NCI-H2107 treated with DMSO at 0.1 percent for 48 hours (cell line): ENCODE measurements around the gene CHST4.
A peak's percentile ranks its signal among the peaks of the same experiment; 100 is the strongest.
"Not testable (repeated sequence)": the region's sequence is repeated elsewhere in the genome, so short reads cannot be mapped to it uniquely, and the experiment has no call there.

Experiments
- DNase-seq: peaks from one replicate; lab custom pipeline; 2025; ENCODE audit not compliant: unreplicated experiment; lab: John Stamatoyannopoulos, UW

The CHST4 gene

DNA sequence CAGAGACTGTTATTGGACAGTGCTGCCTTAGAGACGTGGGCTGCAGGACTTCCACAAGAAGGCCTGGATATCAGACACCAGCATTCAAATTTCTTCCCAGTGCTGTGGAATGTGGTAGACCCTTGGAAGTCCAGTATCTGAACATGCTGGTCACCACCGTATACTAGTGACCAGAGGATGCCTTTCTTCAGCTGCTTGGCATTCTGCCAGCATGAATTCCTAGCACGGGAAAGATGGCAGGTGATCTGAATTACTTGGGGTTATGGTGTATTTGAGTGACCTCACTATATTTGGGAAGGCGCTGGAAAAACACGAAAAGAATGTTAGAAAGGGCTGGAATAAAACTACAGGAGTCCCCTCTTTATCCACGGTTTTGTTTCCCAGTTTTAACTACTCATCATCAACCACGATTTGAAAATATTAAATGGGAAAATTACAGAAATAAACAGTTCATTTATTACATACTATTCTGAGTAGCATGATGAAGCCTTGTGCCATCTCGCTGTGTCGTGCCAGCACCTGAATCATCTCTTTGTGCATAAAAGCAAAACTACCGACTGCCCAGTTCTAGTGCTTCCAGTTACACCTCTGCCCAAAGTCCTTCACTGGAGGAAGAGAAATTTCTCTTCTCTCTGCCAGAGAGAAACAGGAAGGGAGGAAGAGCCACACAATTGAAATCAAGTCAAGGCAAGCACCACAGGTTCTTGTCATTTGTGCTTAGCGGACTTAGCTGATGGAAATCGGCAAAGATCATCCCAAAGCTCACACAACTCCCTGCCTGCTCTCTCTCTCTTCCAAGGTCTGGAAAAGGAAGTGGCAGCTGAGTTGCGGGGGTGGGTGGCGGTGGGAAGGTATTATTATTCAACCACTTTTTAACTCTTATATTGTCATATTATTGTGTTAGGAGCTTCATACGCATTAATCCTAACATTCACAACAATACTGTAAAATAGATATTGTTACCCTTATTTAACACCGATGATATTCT, 1.4 kb upstream of the CHST4 start:
- no peak for DNase-seq

DNA sequence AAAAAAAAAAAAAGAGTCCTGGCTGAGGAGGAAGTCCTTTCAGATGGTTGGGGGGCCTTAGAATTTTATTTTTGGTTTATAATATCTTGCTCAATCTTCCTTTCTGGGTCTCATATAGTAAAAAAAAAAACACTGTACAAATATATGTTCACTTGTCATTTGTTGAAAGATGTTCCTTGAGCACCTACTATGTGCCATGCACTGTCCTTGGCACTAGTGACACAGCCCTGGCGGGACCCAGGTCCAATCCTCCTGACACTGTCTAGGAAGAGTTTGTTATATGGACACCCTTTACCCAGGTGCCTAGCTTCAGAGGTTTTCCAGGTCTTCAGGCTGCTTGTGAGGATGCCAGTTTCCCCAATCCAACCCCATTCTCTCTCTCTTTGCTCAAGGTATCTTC, 2.0 kb downstream of the CHST4 start:
- no peak for DNase-seq

DNA sequence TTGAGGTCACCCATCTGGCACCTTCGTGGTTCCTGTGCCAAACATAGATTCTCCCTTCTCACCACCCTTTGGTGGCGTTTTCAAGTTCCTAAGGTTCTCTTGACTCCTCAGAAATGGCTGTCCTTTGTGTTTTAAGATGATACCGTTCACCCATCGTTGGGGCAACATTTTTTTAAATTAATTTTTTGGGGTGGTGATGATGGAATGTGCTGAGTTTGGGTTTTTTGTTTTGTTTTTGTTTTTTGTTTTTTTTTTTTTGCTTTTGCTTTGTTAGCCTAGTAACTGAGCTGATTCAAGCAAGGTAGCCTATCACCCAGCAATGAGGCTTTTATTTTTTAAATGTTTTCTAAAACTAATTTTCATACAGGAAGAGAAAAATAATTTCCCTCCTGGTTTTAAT, 2.6 kb downstream of the CHST4 start:
- no peak for DNase-seq

DNA sequence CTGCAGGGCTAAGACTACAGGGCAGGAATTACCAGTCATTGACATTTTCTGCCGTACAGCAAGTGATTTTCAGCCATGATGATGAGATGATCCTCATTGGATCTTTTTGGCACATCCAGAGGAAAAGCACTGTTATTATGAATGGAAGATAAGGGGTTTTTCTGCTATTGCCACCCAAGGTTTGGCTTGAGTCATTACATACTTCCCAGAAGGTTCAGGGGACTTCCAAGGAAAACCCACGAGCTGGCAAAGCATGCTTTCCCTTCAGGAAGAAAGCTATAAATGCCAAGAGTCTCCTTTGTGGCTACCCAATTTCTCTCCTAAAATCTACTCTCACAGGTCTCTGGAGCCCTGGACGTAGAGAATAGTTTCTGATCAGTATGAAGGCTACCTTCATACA, 6.1 kb downstream of the CHST4 start:
- DNase-seq, result no peak

DNA sequence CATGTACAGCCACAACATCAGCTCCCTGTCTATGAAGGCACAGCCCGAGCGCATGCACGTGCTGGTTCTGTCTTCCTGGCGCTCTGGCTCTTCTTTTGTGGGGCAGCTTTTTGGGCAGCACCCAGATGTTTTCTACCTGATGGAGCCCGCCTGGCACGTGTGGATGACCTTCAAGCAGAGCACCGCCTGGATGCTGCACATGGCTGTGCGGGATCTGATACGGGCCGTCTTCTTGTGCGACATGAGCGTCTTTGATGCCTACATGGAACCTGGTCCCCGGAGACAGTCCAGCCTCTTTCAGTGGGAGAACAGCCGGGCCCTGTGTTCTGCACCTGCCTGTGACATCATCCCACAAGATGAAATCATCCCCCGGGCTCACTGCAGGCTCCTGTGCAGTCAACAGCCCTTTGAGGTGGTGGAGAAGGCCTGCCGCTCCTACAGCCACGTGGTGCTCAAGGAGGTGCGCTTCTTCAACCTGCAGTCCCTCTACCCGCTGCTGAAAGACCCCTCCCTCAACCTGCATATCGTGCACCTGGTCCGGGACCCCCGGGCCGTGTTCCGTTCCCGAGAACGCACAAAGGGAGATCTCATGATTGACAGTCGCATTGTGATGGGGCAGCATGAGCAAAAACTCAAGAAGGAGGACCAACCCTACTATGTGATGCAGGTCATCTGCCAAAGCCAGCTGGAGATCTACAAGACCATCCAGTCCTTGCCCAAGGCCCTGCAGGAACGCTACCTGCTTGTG, 10.7 kb downstream of the CHST4 start:
- peak; percentile 57 for DNase-seq

DNA sequence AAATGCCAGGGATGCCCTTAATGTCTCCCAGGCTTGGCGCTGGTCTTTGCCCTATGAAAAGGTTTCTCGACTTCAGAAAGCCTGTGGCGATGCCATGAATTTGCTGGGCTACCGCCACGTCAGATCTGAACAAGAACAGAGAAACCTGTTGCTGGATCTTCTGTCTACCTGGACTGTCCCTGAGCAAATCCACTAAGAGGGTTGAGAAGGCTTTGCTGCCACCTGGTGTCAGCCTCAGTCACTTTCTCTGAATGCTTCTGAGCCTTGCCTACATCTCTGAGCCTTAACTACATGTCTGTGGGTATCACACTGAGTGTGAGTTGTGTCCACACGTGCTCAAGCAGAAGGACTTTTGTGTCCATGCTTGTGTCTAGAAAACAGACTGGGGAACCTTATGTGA, 11.4 kb downstream of the CHST4 start:
- DNase-seq, result peak; percentile 85

DNA sequence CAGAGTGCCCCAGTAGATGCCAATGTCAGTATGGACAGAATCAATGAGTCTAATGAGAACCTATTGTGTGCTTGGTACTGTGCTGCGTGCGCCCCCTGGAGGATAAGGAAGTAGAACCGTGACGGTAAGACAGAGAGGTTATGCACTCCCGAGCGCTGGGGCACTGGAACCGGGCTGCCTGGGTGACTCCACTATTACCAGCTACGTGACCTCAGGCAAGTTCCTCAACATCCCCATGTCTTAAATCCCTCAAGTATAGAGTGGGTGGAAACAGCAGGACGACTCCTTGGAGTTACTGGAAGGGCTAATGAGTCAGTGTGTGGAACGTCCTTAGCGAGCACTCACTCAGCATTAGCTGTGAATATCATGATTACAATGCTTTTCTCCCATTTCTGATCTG, 16.2 kb downstream of the CHST4 start:
- no peak for DNase-seq

DNA sequence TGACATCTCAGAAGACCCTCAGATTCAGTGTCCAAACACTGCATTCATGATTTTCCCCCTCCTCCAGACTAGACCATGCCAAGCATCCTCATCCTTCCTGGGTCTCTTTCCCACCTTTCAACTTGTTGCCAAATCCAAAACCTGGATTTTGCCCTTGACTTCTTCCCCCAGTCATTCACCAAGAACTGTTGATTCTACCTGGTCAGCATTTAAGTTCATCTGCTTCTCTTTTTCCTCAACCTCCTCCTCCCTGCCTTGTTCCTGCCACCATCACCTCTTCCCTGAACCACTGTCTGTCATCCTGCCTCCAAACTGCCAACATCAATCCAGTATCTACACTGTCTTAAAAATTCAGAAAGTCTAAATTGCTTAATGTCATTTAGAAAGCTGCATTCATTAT, 20.9 kb downstream of the CHST4 start:
- no peak for DNase-seq

DNA sequence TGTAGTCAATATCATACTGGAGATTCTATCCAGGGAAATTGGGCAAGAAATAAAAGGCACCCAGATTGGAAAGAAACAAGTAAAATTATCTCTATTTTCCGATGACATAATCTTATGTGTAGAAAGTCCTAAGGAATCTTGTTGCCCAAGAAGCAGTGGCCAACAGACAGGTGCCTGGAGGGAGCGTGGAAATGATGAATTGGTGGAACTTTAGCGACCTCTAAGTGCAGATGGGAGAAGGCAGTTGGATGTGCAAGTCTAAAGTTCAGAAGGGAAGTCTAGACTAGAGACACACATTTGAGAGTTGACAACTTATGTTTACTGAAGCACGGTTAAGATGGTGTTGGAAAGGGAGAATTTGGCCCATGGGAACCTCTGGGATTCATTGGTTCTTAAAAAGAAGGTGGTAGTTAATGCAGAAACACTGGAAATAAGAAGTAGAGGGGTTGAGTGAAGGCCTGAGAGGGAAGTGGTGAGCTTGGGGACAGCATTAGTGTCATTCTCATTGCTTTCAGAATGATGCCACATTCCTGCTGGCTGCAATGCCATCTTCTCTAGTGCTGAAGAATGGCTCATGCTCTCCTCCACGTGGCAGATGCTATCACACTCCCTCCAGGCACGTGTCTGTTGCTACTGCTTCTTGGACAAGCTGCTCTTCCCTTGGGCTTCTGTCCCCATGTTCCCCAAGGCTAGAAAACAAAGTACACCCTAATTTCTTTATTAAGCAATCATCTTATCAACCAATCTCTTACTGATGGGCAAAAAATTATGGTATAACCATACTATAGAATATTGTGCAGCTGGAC, 26.7 kb downstream of the CHST4 start:
- DNase-seq, result no peak

DNA sequence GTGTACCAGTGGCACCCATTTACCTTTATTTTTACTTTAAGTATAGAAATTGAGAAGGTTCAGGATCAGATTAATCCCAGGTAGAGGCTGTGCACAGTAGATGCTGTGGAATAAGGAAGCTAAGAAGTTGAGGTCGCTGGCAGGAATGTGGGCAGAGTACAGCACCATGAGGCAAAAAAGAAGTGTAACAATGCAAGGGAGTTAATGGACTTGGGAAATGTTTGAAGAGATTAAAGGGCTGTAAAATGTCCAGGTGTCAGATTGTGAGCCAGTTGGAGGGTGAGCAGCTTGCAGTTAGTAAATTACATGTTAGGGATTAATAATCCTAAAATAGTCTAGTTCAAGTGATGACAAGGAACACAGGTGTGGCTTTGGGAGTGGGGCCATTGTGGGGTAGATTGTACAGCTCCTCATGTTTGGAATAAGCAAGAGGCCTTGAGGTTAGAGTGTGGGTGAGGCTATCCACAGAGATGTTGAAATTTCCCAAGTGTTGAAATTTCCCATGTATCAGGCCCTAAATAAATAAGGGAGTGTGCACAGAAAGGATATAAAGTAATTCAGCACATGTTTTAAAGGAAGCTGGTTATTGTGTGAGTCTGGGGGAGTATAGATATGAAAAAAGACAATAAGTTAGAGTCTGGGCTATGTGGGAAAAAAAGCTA, 29.1 kb downstream of the CHST4 start:
- no peak for DNase-seq

DNA sequence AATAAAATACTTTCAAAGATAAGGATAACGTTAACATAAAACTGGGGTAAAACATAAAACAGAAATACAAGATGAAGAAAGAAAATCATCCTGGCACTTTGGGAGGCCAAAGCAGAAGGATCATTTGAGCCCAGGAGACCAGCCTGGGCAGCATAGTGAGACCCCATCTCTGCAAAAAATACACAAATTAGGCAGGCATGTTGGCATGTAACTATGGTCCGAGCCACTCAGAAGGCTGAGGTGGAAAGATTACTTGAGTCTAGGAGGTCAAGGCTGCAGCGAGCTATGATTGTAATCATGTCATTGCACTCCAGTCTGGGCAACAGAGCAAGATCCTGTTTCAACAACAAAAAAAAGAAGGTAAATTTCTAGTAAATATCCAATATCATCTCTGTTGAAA, 31.1 kb downstream of the CHST4 start:
- DNase-seq, result no peak

DNA sequence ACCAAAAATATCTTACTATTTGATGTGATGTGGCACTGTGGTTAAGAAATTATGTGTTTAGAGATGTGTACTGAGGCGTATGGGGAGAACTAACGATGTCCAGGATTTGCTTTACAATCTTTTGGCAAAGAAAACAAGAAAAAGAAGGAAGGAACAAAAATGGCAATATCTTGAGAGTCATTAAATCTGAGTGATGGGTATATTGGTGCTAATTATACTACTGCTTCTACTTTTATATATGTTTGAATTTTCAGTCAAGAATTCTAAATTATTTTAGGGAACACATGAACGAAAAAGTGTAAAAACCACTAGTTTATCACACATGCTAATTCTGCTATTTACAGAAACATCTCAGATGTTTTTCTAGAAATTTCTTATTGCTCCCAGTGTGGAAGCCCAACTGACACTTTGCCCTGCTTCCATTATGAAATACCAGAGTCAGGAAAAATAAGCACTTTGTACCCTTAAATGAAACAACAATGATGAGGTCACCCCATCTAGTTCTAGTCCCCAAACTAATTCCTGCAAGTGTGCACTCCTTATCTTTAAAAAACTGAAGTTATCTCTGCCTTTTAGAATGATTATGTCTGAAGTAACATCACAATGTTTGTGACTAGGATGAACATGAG, 31.8 kb downstream of the CHST4 start:
- DNase-seq, result no peak

DNA sequence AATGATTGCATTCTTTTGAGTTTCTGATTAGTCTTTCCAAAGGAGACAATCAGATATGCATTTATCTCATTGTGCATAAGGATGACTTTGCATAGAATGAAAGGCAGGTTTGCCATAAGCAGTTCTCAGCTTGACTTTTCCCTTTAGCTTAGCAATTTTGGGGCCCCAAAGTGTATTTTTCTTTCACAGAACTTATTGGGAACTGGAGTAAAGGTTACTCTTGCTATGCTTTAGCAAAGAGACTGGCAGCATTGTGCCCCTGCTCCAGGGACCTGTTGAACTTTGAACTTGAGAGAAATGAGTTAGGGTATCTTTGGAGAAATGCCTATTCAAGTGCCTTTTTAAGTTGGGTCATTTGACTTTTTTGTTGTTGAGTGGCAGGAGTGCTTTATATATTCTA, 33.6 kb downstream of the CHST4 start:
- no peak for DNase-seq

DNA sequence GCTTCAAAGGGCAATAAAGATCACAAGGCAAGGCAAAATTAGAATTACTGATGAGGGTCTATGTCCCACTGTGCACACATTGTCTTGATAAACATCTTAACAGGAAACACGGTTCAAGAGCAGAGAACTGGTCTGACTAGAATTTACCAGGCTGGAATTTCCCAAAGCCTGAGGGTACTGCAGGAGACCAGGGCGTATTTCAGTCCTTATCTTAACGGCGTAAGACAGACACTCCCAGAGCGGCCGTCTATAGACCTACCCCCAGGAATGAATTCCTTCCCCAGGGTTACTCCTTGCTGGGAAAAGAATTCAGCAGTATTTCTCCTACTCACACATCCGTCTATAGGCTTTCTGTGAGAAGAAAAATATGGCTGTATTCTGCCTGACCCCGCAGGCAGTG, 35.7 kb downstream of the CHST4 start:
- not testable (repeated sequence) for DNase-seq

DNA sequence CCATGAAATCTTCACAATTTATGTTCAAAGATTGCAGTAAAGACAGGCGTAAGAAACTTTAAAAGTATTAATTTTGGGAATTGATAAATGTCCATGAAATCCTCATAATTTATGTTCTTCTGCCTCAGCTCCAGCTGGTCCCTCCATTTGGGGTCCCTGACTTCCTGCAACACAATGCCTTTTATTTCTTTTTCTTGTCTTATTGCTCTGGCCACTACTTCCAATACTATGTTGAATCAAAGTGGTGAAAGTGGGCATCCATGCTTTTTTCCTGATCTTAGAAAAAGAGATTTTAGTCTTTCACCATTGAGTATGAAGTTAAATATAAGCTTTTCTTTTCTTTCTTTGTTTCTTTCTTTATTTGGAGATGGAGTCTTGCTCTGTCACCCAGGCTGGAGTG, 36.3 kb downstream of the CHST4 start:
- no peak for DNase-seq

DNA sequence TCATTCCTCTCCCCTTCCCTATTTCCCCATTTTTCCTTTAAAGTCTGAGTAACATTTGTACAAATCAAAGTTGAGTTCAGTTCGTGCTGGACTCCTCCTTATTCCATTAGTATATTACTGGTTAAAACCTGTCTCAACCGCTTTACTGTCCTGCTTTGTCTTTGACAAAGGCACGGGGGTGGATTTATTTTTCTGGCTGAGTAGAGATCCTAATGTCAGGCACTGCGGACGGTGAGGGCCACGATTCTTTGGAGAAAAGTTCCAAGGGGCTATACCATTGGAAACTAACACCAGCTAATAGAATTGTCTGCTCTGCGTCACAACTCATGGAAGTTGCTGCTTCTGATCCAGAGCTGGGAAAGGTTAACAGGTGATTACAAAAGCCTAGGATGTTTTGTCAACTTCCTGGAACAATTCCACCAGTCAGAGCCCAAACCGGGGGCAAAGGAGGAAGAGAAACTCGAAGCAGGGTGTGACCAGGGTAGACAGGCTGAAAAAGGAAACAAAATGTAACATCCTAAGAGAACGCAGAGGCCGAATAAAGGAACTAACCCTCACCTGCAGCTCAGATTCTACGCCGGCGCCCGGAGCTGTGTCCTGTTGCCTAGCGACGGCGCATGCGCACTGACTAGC, 38.2 kb downstream of the CHST4 start:
- DNase-seq, result no peak

DNA sequence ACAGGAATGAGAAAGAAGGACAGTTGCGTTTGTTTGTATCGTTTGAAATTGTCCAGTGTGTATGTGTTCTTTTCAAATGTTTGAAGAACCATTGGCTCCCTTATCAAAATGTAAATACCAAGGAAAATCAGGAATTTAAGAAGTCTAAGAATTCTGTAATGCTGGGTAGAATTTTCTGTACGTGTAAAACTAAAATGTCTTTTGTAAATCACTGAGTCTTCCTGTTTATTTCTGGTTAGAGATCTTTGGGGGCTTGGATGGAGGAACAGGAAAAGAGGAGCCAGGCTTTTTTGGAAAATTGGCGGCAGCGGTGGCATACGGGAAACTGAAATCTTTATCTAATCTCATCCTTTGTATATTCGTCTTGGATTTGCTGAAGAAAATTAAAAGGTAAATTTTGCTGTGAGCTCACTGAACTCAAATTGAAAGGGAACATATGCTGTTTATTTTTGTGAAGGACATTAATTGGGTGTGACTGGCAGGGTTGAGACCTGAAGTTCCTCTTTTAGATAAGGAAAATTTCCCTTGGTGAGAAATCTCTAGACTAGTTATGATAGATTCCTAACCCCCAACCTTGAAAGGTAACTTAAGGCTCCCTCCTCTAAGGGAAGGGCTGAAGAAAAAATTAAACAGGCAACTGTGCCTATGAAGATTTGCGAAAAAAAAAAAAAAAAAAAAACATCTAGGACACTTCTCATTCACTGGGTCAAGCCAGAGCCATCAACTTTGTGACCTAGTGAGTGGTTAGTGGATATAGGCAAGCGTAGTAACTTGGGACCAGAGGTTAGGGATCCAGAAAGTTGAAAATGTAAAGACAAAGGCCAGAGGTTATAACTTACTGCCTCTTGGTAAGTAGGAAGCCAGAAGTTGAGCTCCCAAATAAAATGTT, 39.8 kb downstream of the CHST4 start:
- no peak for DNase-seq

DNA sequence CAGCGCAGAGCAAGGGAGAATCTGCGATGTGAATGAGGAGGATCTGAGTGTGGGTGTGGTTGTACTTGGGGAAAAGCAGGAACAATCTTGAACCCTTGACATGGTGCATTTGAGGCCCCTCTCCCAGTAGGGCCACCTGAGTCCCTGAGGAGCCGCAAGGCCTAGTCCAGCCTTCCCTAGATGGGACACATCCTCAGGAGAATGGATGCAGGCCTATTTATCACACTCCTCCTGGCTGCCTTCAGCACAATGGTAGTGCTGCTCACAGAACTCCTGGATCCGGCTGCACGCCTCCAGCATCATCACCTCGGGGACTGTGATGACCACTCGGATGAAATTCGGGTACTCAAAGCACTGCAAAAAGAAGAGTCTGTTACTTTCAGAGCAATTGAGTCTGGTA, 41.7 kb downstream of the CHST4 start:
- DNase-seq, result no peak

DNA sequence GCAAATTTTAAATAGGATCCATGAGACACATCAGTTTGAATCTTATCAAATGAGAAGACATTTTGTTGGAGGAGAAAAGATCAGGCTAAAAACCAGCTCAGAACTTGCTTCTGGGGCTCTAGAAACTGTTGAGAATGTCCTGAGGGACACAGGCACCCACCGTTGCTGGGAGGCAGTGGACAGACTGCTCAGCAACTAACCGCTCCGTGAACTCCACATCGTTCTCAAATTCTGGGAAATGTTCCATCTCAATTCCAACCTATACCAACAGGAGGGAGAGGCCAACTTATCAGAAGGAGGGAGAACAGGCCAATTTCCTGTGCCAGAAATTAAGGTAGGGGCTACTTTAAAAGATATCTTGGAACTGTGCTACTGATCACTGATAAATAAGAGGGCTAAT, 42.3 kb downstream of the CHST4 start:
- DNase-seq, result no peak
